ENCODE data around the gene BRCA2. TPM values are rescaled to one million over a fixed set of nuclear protein-coding genes. Genes with fewer than 3 reads are reported as not detected.
A peak's percentile ranks its signal among the peaks of the same experiment; 100 is the strongest.

BRCA2 gene
- total and polyA plus RNA-seq, 2 experiments from 2014 or later = 3.7 to 5.3 TPM

GRCh38 chr13:32302461-32302860, 12.8 kb upstream of the BRCA2 start:
- 33 to 55% methylated on average over 2 of the region's 2 CpGs for WGBS, 2 experiments (ENCODE audit: low coverage in 1 of 2, low lambda C conversion rate in 2 of 2, missing lambda C conversion rate in 2 of 2)
- H3K9ac ChIP-seq = no peak overlapping the region
- no peaks in the 10 kb centered on the region for H3F3A ChIP-seq (ENCODE audit: insufficient read depth)
- H3K27ac ChIP-seq = no peak overlapping the region
- no peak overlapping the region for H3K4me3 ChIP-seq
- H2AFZ ChIP-seq = no peak overlapping the region
- TF ChIP-seq EZH2phosphoT487 (IDR thresholded peaks at IDR 0.05; ENCODE audit: insufficient read depth, low read depth) (no peak), EZH2 (IDR thresholded peaks at IDR 0.05; ENCODE audit: insufficient read depth, poor library complexity, severe bottlenecking) (no peak)
- in situ Hi-C loops (cut with MboI) = loop anchor here (10.0 kb wide), 1 partner anchor 278 kb away; no protein-coding TSS in a partner anchor
- H3K9me3 ChIP-seq (ENCODE audit: low read depth) = no peaks in the 10 kb centered on the region
- no peaks in the 10 kb centered on the region for H3K4me1 ChIP-seq (ENCODE audit: insufficient read depth)
- no peak for DNase-seq
- no peaks in the 10 kb centered on the region for H3K79me2 ChIP-seq (ENCODE audit: insufficient read depth)
- H3K27me3 ChIP-seq (replicated peaks; ENCODE audit: insufficient read depth) = no peaks in the 10 kb centered on the region
- no peaks in the 10 kb centered on the region for H3K36me3 ChIP-seq (ENCODE audit: low read depth)
- no peaks in the 10 kb centered on the region for H3K9me2 ChIP-seq (ENCODE audit: insufficient read depth)
- H3K4me2 ChIP-seq (ENCODE audit: unreplicated experiment) = no peak overlapping the region
- no peaks in the 10 kb centered on the region for H4K20me1 ChIP-seq (ENCODE audit: insufficient read depth)

GRCh38 chr13:32305646-32306045, 9.7 kb upstream of the BRCA2 start:
- Histone ChIP-seq H3K27ac (no peak overlapping the region), H4K20me1 (ENCODE audit: insufficient read depth) (no peaks in the 10 kb centered on the region), H3K9me3 (ENCODE audit: low read depth) (no peaks in the 10 kb centered on the region), H3K9ac (no peak overlapping the region), H2AFZ (no peak overlapping the region), H3K79me2 (ENCODE audit: insufficient read depth) (no peaks in the 10 kb centered on the region), H3F3A (ENCODE audit: insufficient read depth) (no peaks in the 10 kb centered on the region), H3K4me2 (ENCODE audit: unreplicated experiment) (no peak overlapping the region), H3K36me3 (ENCODE audit: low read depth) (no peaks in the 10 kb centered on the region), H3K27me3 (replicated peaks; ENCODE audit: insufficient read depth) (no peaks in the 10 kb centered on the region), H3K4me3 (no peak overlapping the region), H3K4me1 (ENCODE audit: insufficient read depth) (peaks cover 5% of the 10 kb centered on the region; the same call in 1 of the 2 replicates), H3K9me2 (ENCODE audit: insufficient read depth) (no peaks in the 10 kb centered on the region)
- no peak for DNase-seq
- in situ Hi-C loops (cut with MboI) = loop anchor here (10.0 kb wide), 1 partner anchor 281 kb away; no protein-coding TSS in a partner anchor
- TF ChIP-seq EZH2 (IDR thresholded peaks at IDR 0.05; ENCODE audit: insufficient read depth, poor library complexity, severe bottlenecking) (no peak), EZH2phosphoT487 (IDR thresholded peaks at IDR 0.05; ENCODE audit: insufficient read depth, low read depth) (no peak)

GRCh38 chr13:32309312-32310133, 5.8 kb upstream of the BRCA2 start:
- Histone ChIP-seq H3K4me2 (ENCODE audit: unreplicated experiment) (peak overlapping the region; percentile 75), H3K9ac (peak overlapping the region; percentile 66), H3K4me3 (peak overlapping the region; percentile 49), H3K9me3 (ENCODE audit: low read depth) (no peaks in the 10 kb centered on the region), H4K20me1 (ENCODE audit: insufficient read depth) (no peaks in the 10 kb centered on the region), H3K27me3 (replicated peaks; ENCODE audit: insufficient read depth) (no peaks in the 10 kb centered on the region), H3K79me2 (ENCODE audit: insufficient read depth) (no peaks in the 10 kb centered on the region), H3K27ac (peak overlapping the region; percentile 17; the same call in 1 of the 2 replicates), H3K9me2 (ENCODE audit: insufficient read depth) (no peaks in the 10 kb centered on the region), H3K4me1 (ENCODE audit: insufficient read depth) (peaks cover 5% of the 10 kb centered on the region; the same call in 1 of the 2 replicates), H3K36me3 (ENCODE audit: low read depth) (no peaks in the 10 kb centered on the region), H2AFZ (peak overlapping the region; percentile 88), H3F3A (ENCODE audit: insufficient read depth) (no peaks in the 10 kb centered on the region)
- DNase-seq = peak; percentile 57
- TF ChIP-seq EZH2phosphoT487 (IDR thresholded peaks at IDR 0.05; ENCODE audit: insufficient read depth, low read depth) (no peak), EZH2 (IDR thresholded peaks at IDR 0.05; ENCODE audit: insufficient read depth, poor library complexity, severe bottlenecking) (no peak)
- in situ Hi-C loops (cut with MboI) = loop anchor here (10.0 kb wide), 1 partner anchor 285 kb away; no protein-coding TSS in a partner anchor
- 31 to 38% methylated on average over 10 of the region's 10 CpGs for WGBS, 2 experiments (ENCODE audit: low coverage in 1 of 2, low lambda C conversion rate in 2 of 2, missing lambda C conversion rate in 2 of 2)

GRCh38 chr13:32310134-32310706, 5.1 kb upstream of the BRCA2 start:
- Histone ChIP-seq H4K20me1 (ENCODE audit: insufficient read depth) (no peaks in the 10 kb centered on the region), H3K4me1 (ENCODE audit: insufficient read depth) (peaks cover 5% of the 10 kb centered on the region; the same call in 1 of the 2 replicates), H3K4me2 (ENCODE audit: unreplicated experiment) (peak overlapping the region; percentile 75), H3K27me3 (replicated peaks; ENCODE audit: insufficient read depth) (no peaks in the 10 kb centered on the region), H3K9ac (peak overlapping the region; percentile 66), H3F3A (ENCODE audit: insufficient read depth) (no peaks in the 10 kb centered on the region), H3K4me3 (peak overlapping the region; percentile 49), H3K79me2 (ENCODE audit: insufficient read depth) (no peaks in the 10 kb centered on the region), H3K36me3 (ENCODE audit: low read depth) (no peaks in the 10 kb centered on the region), H3K9me3 (ENCODE audit: low read depth) (no peaks in the 10 kb centered on the region), H3K9me2 (ENCODE audit: insufficient read depth) (no peaks in the 10 kb centered on the region), H3K27ac (no peak overlapping the region), H2AFZ (peak overlapping the region; percentile 88)
- peak; percentile 73 for DNase-seq
- WGBS, 2 experiments (ENCODE audit: low coverage in 1 of 2, low lambda C conversion rate in 2 of 2, missing lambda C conversion rate in 2 of 2) = 20 to 21% methylated on average over 11 to 12 of the region's 12 CpGs
- in situ Hi-C loops (cut with MboI) = no loop called here
- TF ChIP-seq EZH2 (IDR thresholded peaks at IDR 0.05; ENCODE audit: insufficient read depth, poor library complexity, severe bottlenecking) (no peak), EZH2phosphoT487 (IDR thresholded peaks at IDR 0.05; ENCODE audit: insufficient read depth, low read depth) (no peak)

Data from GM23248 (cell line).